Stimulated activated CD4-positive, alpha-beta T cell treated with anti-CD3 and anti-CD28 coated beads, Interleukin-1b, Interleukin-23, amount 100 ng/mL, for 48 hours (primary cell): ENCODE results near the gene NXPE2.
A peak's percentile ranks its signal among the peaks of the same experiment; 100 is the strongest.
"Not testable (repeated sequence)": the region's sequence is repeated elsewhere in the genome, so short reads cannot be mapped to it uniquely, and the experiment has no call there.

ENCODE experiments used
- DNase-seq: peaks from one replicate; pipeline ENCODE4 v3.0.0-alpha.2; 2020

Gene NXPE2

DNA sequence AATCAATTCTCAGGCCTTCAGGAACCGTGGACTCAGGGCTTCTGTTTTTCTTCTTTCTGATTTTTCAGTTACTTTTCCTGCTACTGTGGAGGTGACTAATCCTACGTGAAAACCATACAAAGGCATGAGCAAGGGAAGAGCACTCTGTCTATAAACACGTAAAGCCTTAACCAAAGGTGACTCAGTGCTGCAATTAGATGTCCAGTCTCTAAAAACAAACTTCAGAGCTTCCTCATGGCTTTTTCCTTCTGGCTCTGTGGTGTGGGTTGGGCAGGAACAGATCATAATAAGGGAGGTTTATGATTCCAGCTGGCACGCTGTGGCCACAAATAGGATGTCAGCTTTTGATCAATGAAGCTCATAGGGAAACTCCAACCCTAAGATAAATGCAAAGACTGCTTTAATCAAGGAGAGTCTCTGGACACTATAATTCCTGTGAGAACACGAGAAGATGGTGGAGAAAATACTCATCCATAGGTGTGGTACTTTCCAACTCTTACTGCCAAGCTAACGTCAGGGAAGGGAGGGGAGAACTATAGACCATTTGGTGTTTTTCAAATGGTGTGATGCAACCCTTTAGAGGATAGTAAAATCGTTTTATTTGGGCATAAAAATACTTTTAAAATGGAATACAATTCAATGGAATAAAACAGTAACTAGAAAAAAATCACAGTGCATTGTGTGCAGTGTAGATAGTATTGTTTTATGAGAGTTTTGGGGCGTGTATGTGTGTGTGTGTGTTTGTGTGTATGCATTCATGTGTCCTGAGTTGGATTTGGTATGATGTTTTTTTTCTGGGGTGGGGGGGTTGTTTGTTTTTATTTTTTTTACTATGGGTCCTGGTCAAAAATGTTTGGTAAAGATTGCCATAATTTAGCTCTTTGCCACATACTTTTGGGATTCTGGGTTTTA lies at the start of gene NXPE2:
Gene NXPE2, plus strand, starts transcription at position 403 of the 912 bp plus-strand sequence. Its CDS starts 49 bp downstream, at position 452.
- no peak for DNase-seq

DNA sequence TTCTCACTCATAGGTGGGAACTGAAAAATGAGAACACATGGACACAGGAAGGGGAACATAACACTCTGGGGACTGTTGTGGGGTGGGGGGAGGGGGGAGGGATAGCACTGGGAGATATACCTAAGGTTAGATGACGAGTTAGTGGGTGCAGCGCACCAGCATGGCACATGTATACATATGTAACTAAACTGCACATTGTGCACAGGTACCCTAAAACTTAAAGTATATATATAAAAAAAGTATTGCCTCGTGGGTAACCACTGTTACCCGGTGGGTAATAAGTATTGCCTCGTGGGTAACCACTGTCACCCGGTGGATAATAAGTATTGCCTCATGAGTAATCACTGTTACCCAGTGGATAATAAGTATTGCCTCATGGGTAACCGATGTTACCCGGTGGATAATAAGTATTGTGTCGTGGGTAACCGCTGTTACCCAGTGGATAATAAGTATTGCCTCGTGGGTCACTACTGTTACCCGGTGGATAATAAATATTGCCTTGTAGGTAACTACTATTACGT lies 46.8 kb upstream of the NXPE2 start:
- not testable (repeated sequence) for DNase-seq

DNA sequence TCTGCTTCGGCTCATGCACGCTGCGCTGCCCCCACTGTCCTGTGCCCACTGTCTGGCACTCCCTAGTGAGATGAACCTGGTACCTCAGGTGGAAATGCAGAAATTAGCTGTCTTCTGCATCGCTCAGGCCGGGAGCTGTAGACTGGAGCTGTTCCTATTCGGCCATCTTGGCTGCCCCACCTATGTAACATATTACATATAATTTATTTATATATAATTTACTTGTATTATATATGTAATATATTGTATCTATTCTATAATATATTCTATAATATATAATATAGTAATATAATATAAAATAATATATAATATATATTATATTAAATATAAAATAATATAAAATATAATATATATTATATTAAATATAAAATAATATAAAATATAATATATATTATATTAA lies 38.9 kb upstream of the NXPE2 start:
- not testable (repeated sequence) for DNase-seq

DNA sequence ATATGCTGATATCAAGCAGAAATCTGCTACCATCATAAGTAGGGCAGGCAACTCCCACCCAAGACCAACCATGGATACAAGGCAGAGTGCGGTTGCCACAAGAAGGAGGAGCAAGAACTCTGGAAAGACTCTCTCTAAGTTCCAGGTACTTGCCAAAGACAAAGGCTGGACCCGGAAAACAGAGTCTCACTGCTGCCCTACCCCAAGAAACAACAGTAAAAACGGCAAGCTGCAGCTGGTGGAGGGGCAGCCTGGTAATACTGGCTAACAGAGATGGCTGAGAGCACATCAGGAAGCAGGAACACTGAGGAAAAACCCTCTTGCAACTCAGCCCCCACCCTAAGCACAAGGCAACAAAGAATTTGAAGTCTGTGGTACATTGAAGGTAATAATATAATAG lies 27.7 kb upstream of the NXPE2 start:
- no peak for DNase-seq

- no peak for DNase-seq
These were observed 27.1 kb upstream of the NXPE2 start for GRCh38 chr11:114651145-114651718.

- DNase-seq: no peak
These were observed 25.2 kb upstream of the NXPE2 start for GRCh38 chr11:114653148-114653547.

GRCh38 chr11:114664641-114665040 lies 13.7 kb upstream of the NXPE2 start:
- no peak for DNase-seq

DNA sequence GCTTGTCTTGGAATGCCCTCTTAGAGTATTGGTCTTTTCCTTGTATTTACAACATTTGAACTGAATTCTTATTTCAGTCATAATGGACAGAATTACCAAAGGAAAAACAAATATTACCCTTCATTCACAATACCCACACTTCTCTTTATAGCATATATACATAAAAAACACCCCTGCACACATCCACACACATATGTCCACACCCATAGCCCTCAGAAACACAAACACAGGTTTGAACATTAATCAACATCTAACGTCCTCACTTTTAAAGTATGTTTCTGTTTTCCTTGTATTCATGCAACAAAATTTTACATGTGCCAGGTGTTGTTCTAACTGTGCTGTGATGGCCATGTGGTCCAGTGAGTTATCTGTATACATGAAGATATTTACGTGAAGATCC lies 11.6 kb upstream of the NXPE2 start:
- no peak for DNase-seq

GRCh38 chr11:114668109-114668508 lies 10.2 kb upstream of the NXPE2 start:
- no peak for DNase-seq

GRCh38 chr11:114673661-114674060 lies 4.7 kb upstream of the NXPE2 start:
- no peak for DNase-seq

DNA sequence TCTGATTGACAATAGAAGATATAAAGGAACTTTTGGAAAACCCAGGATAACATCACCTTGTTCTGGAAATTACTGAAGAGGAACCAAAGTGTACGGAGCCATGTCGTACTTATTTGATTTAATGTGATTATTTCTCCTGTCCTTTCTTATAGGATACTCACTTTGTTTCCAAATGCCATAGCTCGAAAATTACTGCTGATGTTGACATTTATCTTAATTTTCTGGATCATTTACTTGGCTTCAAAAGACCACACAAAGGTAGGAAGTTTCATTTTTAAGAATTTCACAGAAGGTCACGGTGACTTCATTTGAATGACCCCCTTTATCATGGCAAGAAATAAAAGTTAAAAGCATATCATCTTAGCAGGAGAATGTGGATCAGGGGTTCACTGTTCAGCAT lies 1.2 kb downstream of the NXPE2 start:
- DNase-seq: no peak

- no peak for DNase-seq
These were observed 4.7 kb downstream of the NXPE2 start for GRCh38 chr11:114683007-114683406.

- DNase-seq: no peak
These were observed 6.3 kb downstream of the NXPE2 start for GRCh38 chr11:114684636-114685035.

DNA sequence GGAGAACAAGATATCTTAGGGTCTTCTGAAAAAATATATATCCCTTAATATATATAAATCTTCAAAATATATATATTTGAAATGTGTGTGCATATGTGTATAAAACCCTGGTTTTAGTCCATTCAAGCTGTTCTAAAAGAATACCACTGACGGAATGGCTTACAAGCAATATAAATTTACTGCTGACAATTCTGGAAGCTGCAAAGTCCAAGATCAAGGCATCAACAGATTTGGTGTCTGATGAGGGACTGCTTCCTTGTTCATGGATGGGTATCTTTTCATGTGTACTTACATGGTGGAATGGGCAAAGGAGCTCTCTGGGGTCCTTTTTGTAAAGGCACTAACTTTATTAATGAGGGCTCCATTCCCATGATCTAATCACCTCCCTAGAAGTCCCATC lies 6.8 kb downstream of the NXPE2 start:
- DNase-seq: no peak

DNA sequence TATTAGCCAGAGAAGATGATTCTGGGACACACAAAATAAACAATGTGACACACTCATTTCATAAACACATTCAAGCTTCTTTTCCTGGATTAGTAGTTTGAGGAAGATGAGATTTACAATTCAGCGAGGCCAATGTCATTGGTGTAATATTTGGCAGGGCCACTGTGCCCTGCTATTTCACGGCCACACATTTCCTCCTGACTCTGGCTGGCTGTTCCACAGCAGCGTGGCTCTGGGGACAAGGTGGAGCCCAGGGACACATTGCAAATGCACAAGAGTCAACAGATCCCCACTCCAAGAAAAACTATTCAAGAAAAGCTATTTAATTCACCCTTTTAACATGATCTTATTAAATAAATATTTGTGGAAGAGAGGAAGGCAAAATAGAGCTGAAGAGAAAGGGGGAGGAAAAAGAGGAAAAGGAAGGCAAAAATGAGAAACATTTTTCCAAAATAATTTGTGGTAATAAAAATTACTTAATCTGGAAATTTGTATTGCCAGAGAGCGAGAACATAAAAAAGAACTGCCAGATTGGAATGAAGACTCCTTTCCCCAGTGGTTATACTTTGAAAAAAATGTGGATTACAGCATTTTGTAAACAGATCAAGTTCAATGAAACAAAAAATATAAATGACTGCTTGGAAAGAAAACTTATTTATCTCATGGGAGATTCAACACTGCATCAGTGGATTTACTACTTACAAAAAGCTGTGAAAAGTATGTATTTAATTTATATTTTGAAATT lies 27.1 kb downstream of the NXPE2 start:
- no peak for DNase-seq

DNA sequence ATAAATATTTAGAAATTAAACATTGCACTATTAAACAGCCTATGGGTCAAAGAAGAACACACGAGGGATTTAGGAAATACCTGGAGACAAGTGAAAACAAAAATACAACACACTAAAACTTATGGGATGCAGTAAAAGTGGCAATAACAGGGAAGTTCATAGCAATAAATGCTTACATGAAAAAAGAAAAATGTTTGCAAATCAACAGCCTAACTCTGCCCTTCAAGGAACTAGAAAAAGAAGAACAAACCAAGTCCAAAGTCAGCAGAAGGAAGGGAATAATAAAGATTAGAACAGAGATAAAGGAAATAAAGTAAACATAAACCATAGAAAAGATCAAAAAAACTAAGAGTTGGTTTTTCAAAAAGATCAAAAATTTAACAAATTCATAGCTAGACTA lies 31.6 kb downstream of the NXPE2 start:
- no peak for DNase-seq

DNA sequence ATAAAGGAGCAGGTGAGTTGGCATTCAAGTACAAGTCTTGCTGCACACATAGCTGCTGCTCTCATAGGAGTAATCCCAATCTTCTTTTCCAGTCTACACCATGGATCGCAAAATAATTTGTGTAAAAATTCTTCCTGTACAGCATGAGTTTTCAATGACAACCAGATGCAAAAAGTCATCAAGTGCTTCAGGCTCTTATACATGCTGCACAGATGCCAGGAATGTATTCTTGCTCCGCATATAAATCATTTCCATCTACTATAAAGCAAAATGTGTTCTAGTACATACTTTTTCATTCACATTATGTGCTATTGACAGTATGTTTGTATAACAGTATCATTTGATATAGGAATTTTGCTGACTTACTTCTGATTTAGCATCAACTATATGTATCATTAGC lies 35.4 kb downstream of the NXPE2 start:
- DNase-seq: no peak

DNA sequence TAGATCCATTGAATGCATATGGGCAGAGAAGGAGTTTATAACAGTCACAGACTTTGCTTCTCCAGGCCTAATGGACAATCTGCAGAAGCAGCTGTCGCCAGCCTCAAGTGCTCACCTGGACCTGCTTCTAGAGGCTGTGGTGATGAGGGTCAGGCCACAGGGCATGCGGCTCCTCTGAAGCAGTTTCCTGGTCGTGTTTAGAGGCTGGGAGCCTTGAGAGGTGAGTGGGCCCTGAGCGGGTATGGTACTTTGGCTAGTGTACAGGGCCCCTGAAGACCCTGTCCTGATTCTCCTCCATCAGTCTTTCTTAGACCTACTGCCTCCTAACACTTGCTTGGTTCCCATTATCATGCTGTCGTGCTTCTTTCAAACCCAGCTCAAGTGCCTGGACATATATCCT lies 41.2 kb downstream of the NXPE2 start:
- DNase-seq: no peak

GRCh38 chr11:114724916-114725524 lies 46.7 kb downstream of the NXPE2 start:
- DNase-seq: no peak

DNA sequence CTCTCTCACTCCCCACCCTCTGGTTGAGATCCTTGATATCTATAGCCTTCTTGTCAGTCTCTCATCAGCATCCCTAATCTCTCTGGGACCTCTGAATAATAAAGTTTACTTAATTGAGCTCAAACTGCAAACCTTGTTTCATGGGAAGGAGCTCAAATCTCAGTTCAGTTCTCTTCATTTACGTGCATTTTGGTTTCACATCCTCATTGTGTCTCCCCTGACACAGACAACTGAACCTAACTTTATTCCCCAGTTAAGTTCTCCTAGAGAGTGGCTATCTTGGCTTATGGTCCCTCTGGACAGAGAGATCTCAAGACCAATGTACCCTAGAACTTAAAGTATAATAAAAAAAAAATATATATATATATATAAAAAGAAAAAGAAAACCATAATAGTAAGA lies 47.3 kb downstream of the NXPE2 start:
- DNase-seq: no peak

GRCh38 chr11:114736806-114737205 lies 58.5 kb downstream of the NXPE2 start:
- no peak for DNase-seq

DNA sequence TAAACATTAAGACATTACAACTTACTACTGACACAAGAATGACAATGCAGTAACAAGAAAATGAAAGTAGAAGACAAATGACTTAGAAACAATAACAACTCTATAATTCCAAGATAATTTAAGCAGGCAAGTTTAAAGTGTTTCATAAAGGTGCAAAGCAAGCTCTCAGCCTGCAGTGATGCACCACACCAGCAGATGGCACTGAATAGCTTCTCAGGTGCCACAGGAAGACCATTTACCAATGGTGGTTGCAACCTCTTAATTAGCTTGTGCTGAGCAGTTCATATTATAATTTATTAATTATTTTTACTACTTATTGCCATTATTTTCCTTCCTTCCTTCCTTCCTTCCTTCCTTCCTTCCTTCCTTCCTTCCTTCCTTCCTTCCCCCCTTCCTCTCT lies 60.6 kb downstream of the NXPE2 start:
- peak; percentile 42 for DNase-seq

DNA sequence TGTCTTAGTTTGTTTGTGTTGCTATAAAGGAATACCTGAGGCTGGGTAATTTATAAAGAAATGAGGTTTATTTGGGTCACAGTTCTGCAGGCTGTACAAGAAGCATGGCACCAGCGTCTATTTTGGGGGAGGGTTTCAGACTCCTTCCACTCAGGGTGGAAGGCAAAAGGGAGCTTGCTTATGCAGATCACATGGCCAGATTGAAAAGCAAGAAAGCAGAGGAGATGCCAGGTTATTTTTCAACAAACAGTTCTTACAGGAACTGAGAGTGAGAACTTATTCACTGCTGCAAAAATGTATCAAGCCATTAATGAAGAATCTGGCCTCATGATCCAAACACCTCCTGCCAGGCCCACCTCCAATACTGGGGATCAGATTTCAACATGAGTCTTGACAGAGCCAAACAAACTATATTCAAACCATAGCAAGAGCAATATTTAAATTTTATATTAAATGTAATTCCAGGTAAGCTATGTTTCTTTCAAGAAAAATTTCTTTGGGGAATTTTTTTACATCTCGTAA lies 66.9 kb downstream of the NXPE2 start:
- DNase-seq: no peak
